ENCODE measurements around the gene APP.

- TF ChIP-seq, protein P1, sequence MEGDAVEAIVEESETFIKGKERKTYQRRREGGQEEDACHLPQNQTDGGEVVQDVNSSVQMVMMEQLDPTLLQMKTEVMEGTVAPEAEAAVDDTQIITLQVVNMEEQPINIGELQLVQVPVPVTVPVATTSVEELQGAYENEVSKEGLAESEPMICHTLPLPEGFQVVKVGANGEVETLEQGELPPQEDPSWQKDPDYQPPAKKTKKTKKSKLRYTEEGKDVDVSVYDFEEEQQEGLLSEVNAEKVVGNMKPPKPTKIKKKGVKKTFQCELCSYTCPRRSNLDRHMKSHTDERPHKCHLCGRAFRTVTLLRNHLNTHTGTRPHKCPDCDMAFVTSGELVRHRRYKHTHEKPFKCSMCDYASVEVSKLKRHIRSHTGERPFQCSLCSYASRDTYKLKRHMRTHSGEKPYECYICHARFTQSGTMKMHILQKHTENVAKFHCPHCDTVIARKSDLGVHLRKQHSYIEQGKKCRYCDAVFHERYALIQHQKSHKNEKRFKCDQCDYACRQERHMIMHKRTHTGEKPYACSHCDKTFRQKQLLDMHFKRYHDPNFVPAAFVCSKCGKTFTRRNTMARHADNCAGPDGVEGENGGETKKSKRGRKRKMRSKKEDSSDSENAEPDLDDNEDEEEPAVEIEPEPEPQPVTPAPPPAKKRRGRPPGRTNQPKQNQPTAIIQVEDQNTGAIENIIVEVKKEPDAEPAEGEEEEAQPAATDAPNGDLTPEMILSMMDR (conservative IDR thresholded peaks at IDR 0.05; ENCODE audit: low read depth, low read length) = peak; percentile 42
- TF ChIP-seq EZH2 (IDR thresholded peaks at IDR 0.05; ENCODE audit: borderline replicate concordance, low read depth, low read length, poor library complexity, severe bottlenecking) = no peak
Observed at GRCh38 chr21:26091480-26092018, 79.0 kb downstream of the APP start.

Measured in A673 (cell line).